Measurements from ENCODE around the gene PLA2G3.

DNA sequence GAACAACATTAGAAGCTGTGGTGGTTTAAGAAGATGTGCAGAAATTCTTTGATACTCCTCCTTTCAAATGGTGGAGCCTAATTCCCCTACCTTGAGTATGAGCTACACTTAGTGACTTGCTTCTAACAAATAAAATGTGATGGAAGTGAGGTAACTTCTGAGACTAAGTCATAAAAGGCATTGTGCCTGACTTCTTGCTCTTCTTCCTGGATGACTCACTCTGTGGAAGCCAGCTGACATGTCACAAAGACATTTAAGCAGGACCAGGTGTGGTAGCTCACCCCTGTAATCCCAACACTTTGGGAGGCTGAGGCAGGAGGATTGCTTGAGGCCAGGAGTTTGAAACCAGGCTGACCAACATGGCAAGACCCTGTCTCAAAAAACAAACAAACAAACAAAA is 3.9 kb upstream of the PLA2G3 start:
- TF ChIP-seq, protein P1, sequence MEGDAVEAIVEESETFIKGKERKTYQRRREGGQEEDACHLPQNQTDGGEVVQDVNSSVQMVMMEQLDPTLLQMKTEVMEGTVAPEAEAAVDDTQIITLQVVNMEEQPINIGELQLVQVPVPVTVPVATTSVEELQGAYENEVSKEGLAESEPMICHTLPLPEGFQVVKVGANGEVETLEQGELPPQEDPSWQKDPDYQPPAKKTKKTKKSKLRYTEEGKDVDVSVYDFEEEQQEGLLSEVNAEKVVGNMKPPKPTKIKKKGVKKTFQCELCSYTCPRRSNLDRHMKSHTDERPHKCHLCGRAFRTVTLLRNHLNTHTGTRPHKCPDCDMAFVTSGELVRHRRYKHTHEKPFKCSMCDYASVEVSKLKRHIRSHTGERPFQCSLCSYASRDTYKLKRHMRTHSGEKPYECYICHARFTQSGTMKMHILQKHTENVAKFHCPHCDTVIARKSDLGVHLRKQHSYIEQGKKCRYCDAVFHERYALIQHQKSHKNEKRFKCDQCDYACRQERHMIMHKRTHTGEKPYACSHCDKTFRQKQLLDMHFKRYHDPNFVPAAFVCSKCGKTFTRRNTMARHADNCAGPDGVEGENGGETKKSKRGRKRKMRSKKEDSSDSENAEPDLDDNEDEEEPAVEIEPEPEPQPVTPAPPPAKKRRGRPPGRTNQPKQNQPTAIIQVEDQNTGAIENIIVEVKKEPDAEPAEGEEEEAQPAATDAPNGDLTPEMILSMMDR (optimal IDR thresholded peaks at IDR 0.05 in 1 of 3, IDR thresholded peaks at IDR 0.05 in 1 of 3, conservative IDR thresholded peaks at IDR 0.05 in 1 of 3; ENCODE audit: extremely low read depth in 1 of 3, insufficient read depth in 2 of 3, low read length in 3 of 3): no peak
- no peak for TF ChIP-seq EZH2 (IDR thresholded peaks at IDR 0.05; ENCODE audit: low read length)
